HepG2 (cell line): ENCODE data around the gene TMEM80. TPM values are rescaled to one million over a fixed set of nuclear protein-coding genes. Genes with fewer than 3 reads are reported as not detected.
A peak's percentile ranks its signal among the peaks of the same experiment; 100 is the strongest.

Experiments
- ATAC-seq: fragments of 200-7000 bp; cut with Tn5 transposase; 3 replicates; pipeline ENCODE4 v1.9.1; 2020; ENCODE audit warnings: mild to moderate bottlenecking, moderate library complexity
- BruUV-seq: library from RNA; stranded (reverse); fragments of 400-500 nt; replicated peaks from 2 replicates; lab custom pipeline; 2021; lab: Mats Ljungman, UMichigan
- CTCF ChIA-PET: fragments of 300-600 bp; formaldehyde crosslinking; extraction: SDS; loops from one replicate; lab custom pipeline; 2021; ENCODE audit warnings: low total read pairs, inconsistent platforms, low intra/inter-chr PET ratio; lab: Yijun Ruan, JAX
- POLR2A ChIA-PET: fragments of 350-600 bp; sonication (Branson Sonifier 250); formaldehyde crosslinking; loops from one replicate; lab custom pipeline; 2020; ENCODE audit warnings: antibody characterized with exemption, inconsistent platforms; lab: Yijun Ruan, JAX
- DNase-seq: peaks from one replicate; pipeline ENCODE4 v3.0.0-alpha.2; 2015; ENCODE audit warnings: low spot score
- FAIRE-seq: peaks from 3 replicates; lab custom pipeline; 2011; peaks lifted over from hg19 to GRCh38; lab: Jason Lieb, UNC
- H2AFZ ChIP-seq: one replicate; pipeline ENCODE4 v1.6.1; 2011; ENCODE audit warnings: low read length, inconsistent platforms
- H3K27ac ChIP-seq: fragments of 300-600 bp; 3 replicates; pipeline ENCODE4 v1.8.0; 2011; ENCODE audit warnings: mixed run types, mild to moderate bottlenecking, mixed read lengths, low read length, inconsistent platforms; ENCODE audit not compliant: insufficient read depth; ENCODE audit errors: extremely low read length
- H3K27me3 ChIP-seq, 2 experiments: fragments of 200-600 bp in 1 of 2; 2 replicates in 1 of 2; 3 replicates in 1 of 2; pipeline versions ENCODE4 v1.6.0 to v1.8.0; 2011; ENCODE audit warnings: low read length in 2 of 2, mild to moderate bottlenecking in 2 of 2, moderate library complexity in 2 of 2, inconsistent platforms in 1 of 2; ENCODE audit not compliant: insufficient read depth in 2 of 2, control insufficient read depth in 1 of 2
- H3K36me3 ChIP-seq, 2 experiments: fragments of 200-600 bp in 1 of 2; replicated peaks in 1 of 2; 2 replicates in 1 of 2; 3 replicates in 1 of 2; pipeline versions ENCODE4 v1.5.1 to v1.8.0; 2011; ENCODE audit warnings: low read length in 2 of 2, inconsistent platforms in 1 of 2; ENCODE audit not compliant: insufficient read depth in 2 of 2, control insufficient read depth in 1 of 2
- H3K4me1 ChIP-seq: 2 replicates; pipeline ENCODE4 v1.5.1; 2012; ENCODE audit warnings: low read length, inconsistent platforms; ENCODE audit not compliant: insufficient read depth
- H3K4me2 ChIP-seq: 2 replicates; pipeline ENCODE4 v1.6.0; 2011; ENCODE audit warnings: low read depth, low read length, inconsistent platforms
- H3K4me3 ChIP-seq, 3 experiments: fragments of 200-600 bp in 1 of 3; sonication (generic), shearing (Covaris generic) in 1 of 3; replicated peaks in 1 of 3; 2 replicates each; pipeline ENCODE4 v1.5.1; 2011 to 2016; ENCODE audit warnings: low read length in 3 of 3, inconsistent platforms in 2 of 3, low read depth in 2 of 3, mild to moderate bottlenecking in 2 of 3, control low read depth in 1 of 3, mixed read lengths in 1 of 3; ENCODE audit not compliant: insufficient read depth in 1 of 3
- H3K79me2 ChIP-seq: one replicate; pipeline ENCODE4 v1.6.1; 2011; ENCODE audit warnings: low read length, inconsistent platforms; ENCODE audit not compliant: insufficient read depth
- H3K9ac ChIP-seq: 2 replicates; pipeline ENCODE4 v1.6.0; 2011; ENCODE audit warnings: mild to moderate bottlenecking, low read depth, low read length, inconsistent platforms; ENCODE audit not compliant: insufficient read depth
- H3K9me3 ChIP-seq: 2 replicates; pipeline ENCODE4 v1.5.1; 2012; ENCODE audit warnings: mild to moderate bottlenecking, low read length
- H4K20me1 ChIP-seq: 2 replicates; pipeline ENCODE4 v1.6.0; 2011; ENCODE audit warnings: inconsistent platforms, mild to moderate bottlenecking, low read length, moderate library complexity; ENCODE audit not compliant: insufficient read depth
- ATF4 ChIP-seq, 2 experiments: fragments of 450-650 bp in 1 of 2; sonication (generic) in 1 of 2; formaldehyde crosslinking; IDR thresholded peaks; 2 replicates each; pipeline versions ENCODE4 v1.5.0 to v1.8.0; 2020 to 2022; ENCODE audit warnings: mild to moderate bottlenecking in 1 of 2, missing genetic modification reagents in 1 of 2
- BRF2 ChIP-seq: sonication (generic); formaldehyde crosslinking; IDR thresholded peaks from 2 replicates; pipeline ENCODE4 v1.8.1; 2022; ENCODE audit warnings: mild to moderate bottlenecking, missing genetic modification reagents
- DR1 ChIP-seq: sonication (generic); formaldehyde crosslinking; IDR thresholded peaks from 2 replicates; pipeline ENCODE4 v1.8.0; 2021; ENCODE audit warnings: mild to moderate bottlenecking, missing genetic modification reagents, inconsistent platforms
- RBFOX2 ChIP-seq: fragments of 200-400 bp; formaldehyde crosslinking; IDR thresholded peaks from 2 replicates; pipeline ENCODE4 v1.6.1; 2017; ENCODE audit warnings: low read depth, mild to moderate bottlenecking, low read length
- WGBS: methylation state at CpG from one replicate; pipeline ENCODE4 v1.1.6; 2017; ENCODE audit warnings: low lambda C conversion rate; 5-methylcytosine and 5-hydroxymethylcytosine counted together
- in situ Hi-C: cut with HindIII; loops from 2 replicates; pipeline ENCODE4 v1.10.0; 2017; ENCODE audit warnings: low pct_unique_long_range_greater_than_20kb; ENCODE audit not compliant: extremely low pct_ligation_motif_present
- intact Hi-C: fragments of 100-400 bp; cut with micrococcal nuclease; formaldehyde crosslinking; loops from one replicate; pipeline ENCODE4 v1.10.0; 2022; ENCODE audit not compliant: unreplicated experiment
- polyA plus RNA-seq, 8 experiments: library from polyadenylated mRNA; depleted of rRNA in 3 of 8; stranded (reverse) in 7 of 8; unstranded in 1 of 8; fragments of >200 nt; fragmentation: Illumina TruSeq in 4 of 8; extraction: Trizol in 4 of 8; gene quantifications; 2 replicates each; pipeline versions ENCODE4 v1.2.1 to v1.2.3, GENCODE V29; 2011 to 2016; ENCODE audit warnings: low read depth in 4 of 8, missing spikeins in 1 of 8, mixed read lengths in 1 of 8; ENCODE audit not compliant: insufficient read depth in 1 of 8
- total RNA-seq, 5 experiments: library from RNA; depleted of rRNA; stranded (reverse); fragments of >200 nt; fragmentation: Illumina TruSeq; extraction: Trizol; gene quantifications; 2 replicates each; pipeline ENCODE4 v1.2.3, GENCODE V29; 2016; ENCODE audit warnings: low read depth in 1 of 5

TMEM80 gene
- total and polyA plus RNA-seq, 2 of the 13 experiments (the other 11 are each of a cell fraction or from before 2014, with no cell fraction given): 5.6 to 17.1 TPM

DNA sequence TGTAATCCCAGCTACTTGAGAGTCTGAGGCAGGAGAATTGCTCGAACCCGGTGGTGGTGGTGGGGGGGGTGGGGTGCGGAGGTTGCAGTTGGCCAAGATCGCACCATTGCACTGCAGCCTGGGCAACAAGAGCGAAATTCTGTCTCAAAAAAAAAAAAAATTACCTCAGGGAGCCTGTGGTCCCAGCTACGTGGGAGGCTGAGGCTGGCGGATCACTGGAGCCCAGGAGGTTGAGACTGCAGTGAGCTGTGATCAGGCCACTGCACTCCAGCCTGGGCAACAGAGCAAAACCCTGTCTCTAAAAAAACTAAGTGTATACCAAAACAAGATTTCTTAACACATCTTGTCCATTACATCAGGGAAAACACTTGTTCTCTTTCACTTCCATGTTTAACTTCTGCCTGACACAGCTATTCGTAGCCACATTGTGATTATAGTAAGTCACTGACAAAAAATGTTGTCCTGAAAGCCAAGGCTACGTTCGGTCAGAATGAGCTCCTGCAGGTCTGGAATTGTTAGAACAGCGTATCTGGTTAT, 1.4 kb downstream of the TMEM80 start:
- peak overlapping the region; percentile 64; the same call in 1 of the 2 replicates for H3K4me2 ChIP-seq
- CTCF ChIA-PET: interaction anchor here (1.1 to 4.8 kb wide), 3 partner anchors 26 to 31 kb away, joined by 3 to 20 read pairs (median 13); no protein-coding TSS in a partner anchor
- TF ChIP-seq DR1 (CRISPR knock-in tag) (no peak), RBFOX2 (peak; percentile 40; the same call in 1 of the 2 replicates), ATF4 (CRISPR knock-in tag; IDR thresholded peaks at IDR 0.05) (peak in 1 of 2 experiments; percentile 69; a peak in 2 of 4 replicates), BRF2 (CRISPR knock-in tag) (no peak)
- TF ChIP-seq, all 625 proteins: peak for 2
- DNase-seq (no peak), FAIRE-seq (no peak), ATAC-seq (no peak)
- H3K9ac ChIP-seq: no peak overlapping the region
- H3K4me3 ChIP-seq: no peak overlapping the region
- peak overlapping the region; percentile 17 for H3K27ac ChIP-seq
- TSS peak; percentile 47 for BruUV-seq
- H4K20me1 ChIP-seq: no peaks in the 10 kb centered on the region; the same call in 1 of the 2 replicates
- no peaks in the 10 kb centered on the region for H3K9me3 ChIP-seq
- 90% methylated on average over 11 of the region's 11 CpGs for WGBS
- peaks cover 70% of the 10 kb centered on the region for H3K4me1 ChIP-seq
- peaks cover 35% of the 10 kb centered on the region for H3K79me2 ChIP-seq
- peaks cover 2 to 5% of the 10 kb centered on the region in 2 experiments; a peak in 2 of 5 replicates for H3K36me3 ChIP-seq
- H3K27me3 ChIP-seq: no peaks in the 10 kb centered on the region; a peak in 1 of 5 replicates
- no peak overlapping the region for H2AFZ ChIP-seq
- POLR2A ChIA-PET: interaction anchor here (0.6 to 6.1 kb wide), 7 partner anchors 10 to 122 kb away, joined by 3 to 191 read pairs (median 22); partner anchors contain the start of genes EPS8L2 and PNPLA2
- in situ Hi-C loops: no loop called here
- intact Hi-C loops: loop anchor here (1.0 kb wide), 2 partner anchors 26 to 31 kb away; no protein-coding TSS in a partner anchor
